Measurements from ENCODE around the gene MRPS9.

Gene MRPS9

DNA sequence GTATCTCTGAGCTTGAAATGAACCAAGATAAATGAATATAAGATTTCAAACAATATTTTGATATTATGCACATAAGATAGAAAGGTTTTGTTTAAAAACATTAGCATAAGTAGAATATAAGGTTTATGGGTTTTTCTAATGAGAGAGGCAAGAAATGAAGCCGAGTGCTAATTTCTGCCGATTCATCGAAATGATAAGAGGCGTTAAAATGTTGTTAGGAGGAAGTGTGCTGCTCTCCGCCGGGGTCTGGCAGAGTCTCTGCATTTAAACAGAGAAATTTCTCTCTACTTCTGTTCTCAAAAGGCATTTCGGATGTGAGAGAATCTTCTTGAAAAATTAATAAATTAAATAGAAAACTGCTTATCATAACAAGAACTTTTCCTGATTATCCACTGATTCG is 83.6 kb downstream of the MRPS9 start:
- DNase-seq (ENCODE audit: low spot score), result no peak

DNA sequence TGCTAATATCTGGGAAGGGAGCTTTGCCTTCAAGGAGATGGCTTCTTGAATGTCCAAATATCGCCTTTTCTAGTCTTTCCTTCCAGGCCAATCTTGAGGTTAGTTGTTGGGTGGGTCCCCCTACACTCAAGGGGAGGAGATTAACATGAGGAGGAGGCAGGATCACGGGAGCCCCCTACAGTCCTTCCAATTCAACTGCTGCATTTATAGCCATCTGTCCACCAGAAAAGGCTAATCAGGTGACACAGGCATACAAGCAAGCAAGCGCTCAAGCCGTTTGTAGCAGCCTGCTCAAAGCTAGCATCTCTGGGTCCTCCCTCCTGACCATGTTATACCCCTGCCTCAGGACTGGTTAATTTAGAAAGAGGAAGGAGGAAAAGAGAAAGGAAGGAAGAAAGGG is 87.6 kb downstream of the MRPS9 start:
- DNase-seq (ENCODE audit: low spot score), result peak; percentile 56

DNA sequence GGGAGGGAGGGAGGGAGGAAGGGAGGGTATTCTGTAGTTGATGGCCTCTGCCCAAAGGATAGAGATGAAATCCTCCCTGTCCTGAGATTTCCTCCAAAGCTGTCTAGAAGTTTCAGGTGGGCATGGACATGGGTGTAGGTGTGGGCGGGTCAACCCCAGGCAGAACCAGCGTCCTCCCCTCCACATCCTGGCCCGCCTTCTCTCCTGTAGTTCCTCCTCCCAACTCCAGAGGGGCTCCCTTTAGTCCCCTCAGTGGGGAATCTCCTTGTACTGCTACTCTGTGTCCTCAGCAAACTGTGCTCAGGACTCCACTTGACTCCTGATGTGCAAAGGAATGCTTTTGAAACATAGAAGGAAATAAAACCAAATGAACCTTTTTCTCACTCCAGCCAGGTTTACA is 88.1 kb downstream of the MRPS9 start:
- no peak for DNase-seq (ENCODE audit: low spot score)

DNA sequence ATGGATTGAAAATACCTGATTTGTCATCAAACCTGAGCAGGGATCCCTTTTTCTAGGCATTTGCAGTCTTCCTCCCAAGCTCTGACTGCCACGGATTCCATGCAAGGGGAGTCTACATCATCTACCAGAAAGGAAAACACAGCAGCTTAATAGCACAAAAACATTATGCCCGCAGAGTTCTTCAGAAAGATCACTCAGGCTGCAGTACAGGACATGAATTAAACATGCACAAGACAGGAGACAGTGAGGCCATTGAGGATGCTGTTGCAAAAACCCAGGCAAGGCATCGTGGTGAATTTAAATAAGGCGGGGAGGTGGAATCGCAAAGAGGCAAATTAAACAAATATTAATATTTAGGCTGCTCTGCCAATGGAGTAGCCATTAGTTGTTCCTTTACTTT is 88.5 kb downstream of the MRPS9 start:
- DNase-seq (ENCODE audit: low spot score), result no peak

DNA sequence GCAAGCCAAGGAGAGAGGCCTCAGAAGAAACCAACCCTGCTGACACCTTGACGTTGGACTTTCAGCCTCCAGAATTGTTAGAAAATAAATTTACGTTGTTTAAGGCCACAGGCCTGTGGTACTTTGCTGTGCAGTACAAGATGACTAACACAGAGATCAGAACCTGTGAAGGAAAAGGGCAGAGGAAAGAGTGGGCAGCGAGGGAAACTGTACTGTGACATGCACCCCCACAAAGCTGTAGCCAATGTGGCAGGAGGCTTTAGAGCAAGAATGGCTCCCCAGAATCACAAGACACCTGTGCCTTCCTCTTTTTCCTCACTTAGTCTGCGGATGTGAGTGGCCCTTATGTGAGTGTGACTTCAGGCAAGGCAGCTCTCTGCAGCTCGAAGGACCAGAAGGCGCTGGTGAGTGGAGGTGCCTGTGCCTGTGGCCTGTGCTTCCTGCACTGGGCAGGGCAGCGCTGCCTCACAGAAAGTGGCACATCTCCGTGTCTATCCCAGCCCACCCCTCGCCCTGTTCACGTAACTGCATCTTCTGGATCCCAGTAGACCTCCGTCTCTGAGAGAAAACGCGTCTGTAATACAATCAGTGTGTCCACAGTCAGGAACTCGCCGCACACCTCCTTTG is 89.5 kb downstream of the MRPS9 start:
- DNase-seq (ENCODE audit: low spot score), result no peak

DNA sequence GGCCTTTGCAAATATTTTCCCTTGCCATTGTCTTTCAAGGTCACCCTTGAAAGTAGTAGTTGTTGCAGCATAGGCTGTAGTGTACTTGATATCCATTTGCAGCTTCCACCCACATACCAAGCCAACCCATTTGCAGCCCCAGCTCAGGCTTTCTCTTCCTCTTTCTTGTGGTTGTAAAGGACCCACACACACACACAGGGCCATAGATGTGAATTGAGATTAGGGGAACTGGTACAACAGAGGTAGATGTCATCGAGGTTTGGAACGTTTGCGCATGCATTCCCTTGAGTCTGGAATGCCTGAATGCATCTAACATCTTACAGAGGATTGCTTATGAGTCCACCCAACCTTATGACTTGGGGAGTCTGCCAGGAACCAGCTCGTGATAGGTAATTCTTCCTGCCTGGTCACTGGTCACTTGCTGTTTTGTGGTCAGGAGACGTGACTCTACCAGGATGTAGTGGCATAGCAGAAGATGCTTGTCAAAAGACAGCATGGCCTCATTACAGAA is 91.9 kb downstream of the MRPS9 start:
- DNase-seq (ENCODE audit: low spot score), result no peak

DNA sequence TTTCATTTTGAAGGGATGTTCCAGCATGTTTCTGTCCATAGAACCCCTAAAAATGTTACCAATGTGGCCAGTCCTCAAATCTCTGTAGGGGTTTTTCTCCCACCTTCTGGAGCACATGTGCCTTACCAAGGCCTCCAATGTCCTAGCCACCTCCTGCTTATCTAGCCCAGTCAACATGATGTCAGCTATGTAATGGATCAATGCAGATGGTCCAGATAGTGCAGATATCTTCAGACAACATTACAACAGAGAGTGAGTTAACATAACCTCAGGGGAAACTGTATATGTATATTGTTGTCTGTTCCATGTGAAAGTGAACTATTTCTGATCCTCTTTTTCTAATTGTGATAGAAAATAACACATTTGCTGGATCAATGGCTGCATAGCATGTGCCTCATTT is 92.7 kb downstream of the MRPS9 start:
- no peak for DNase-seq (ENCODE audit: low spot score)

DNA sequence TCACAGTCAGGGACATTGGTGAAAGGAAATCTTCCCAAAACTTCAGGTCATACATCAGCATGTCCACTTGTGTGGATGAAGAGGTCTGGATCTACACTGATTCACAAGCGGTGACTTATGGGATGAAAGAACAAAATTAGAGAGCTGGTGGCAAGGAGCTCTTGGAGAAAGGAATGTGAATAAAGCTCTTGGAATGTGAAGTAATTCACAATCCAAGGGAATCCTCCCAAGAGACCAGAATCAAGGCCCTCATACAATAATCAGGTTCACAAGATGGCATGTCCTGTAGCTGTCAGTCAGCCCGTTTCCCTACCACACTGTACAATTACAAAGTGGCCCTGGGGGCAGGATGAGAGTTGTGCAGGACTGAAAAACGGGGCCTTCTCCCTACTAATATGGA is 96.2 kb downstream of the MRPS9 start:
- no peak for DNase-seq (ENCODE audit: low spot score)

DNA sequence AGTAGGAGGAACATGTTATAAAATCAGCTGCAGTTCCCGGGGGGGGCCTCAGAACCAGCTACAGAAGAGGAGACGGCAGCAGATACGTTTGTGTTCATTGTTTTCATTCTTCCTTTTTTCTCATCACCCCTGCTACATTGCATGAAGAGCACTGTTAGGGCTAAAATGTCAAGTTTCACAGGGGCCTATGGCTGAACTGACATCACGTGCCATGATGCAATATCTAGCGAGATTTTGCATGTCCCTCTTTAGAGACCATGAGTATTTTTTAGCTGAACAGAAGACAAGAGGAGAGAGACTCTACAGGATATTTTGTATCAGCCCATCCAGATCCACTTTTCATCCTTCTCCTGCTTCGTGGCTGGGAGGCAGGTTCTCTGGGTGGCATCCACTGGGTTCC is 97.6 kb downstream of the MRPS9 start:
- no peak for DNase-seq (ENCODE audit: low spot score)

DNA sequence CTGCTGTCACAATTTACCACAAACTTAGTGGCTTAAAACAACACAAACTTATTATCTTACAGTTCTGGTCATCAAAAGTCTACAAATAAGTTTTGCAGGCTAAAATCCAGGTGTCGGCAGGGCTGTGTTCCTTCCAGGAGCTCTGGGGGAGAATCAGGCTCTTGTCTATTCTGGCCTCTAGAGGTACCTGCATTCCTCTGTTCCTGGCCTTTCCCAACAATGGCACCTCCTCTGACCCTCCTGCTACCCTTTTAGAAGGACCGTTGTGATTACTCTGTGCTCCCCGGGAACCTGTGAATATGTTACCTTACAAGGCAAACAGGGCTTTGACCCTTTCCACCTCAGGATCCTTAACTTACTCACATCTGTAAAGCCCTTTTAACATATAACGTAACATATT is 98.5 kb downstream of the MRPS9 start:
- DNase-seq (ENCODE audit: low spot score), result no peak

DNA sequence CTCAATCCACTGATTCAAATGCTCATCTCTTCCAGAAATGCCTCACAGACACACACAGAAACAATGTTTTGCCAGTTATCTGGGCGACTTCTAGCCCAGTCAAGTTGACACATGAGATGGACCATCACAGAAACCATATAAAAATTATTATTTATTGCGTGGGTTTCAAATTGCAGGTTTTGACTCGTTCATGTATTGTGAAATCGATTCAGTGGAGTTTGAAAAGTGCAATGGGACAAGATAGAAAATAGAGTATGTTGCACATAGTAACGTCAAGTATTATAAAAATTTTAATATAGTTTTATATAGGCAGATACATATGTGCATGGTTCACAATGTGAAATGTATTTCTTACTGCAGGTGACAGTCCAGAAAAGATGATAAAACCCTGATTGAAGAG is 100.8 kb downstream of the MRPS9 start:
- DNase-seq (ENCODE audit: low spot score), result no peak

DNA sequence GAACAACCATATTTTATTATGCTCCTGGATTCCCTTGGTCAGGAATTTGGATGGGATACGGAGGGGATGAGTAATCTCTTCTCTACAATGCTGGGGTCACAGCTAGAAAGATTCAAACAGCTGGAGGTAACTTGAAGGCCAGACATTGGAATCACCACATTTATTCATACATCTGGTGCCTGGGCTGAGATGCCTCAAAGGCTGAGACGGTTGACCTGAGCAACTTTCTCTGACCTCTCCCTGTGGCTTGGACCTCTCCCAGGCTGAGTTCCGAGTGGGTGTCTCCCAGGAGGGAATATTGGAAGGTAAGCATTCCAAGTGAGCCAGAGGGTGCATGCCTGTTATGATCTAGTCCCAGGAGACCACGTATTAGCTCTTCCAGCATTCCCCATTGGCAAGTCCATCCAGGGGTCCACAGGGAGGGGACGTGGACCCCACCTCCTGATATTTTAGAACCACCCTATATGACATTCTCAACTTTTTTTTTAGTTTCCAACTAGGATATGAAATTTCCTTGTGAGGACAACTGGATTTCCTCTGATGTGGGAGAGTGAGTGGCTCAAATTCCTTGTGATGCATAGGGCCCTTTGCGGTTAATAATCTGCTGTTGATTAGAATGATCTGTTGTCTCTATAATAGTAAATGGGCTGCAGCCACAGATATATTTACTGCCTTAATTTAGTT is 101.8 kb downstream of the MRPS9 start:
- no peak for DNase-seq (ENCODE audit: low spot score)

DNA sequence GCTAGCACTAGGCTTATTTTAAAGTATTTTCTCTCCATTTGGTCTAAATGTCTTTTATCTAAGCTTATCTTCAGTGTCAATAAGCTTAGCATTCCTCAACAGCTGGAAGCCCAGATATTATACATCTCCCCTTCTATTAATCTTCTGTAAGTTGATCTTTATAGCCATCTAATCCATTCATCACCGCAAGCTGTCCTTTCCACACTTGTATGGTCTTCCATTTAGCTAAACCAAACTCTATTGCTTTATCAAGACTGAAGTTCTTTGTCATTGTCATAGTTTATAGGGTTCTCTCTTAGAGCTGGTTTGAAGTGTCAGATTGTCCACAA is 102.3 kb downstream of the MRPS9 start:
- DNase-seq (ENCODE audit: low spot score), result no peak

DNA sequence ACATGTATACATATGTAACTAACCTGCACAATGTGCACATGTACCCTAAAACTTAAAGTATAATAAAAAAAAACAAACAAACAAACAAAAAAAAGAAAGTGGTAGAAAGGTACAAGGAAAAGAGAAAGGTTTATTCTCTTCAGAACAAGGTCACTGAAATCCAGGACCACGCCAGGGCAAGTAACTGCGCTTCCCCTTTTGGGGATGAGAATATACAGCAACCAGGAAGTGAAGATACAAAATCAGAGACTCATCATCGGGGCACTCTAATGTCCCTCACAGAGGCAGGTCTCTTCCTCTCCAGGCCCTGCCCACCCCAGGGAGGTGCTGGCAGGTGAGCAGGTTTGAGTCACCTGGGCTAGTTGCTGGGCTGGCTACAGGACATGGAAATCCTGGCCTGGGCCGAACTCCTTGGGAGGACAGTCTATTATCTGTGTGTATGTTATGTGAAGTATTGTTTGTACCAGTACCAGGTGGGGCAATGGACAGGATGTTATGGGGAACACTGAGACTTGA is 103.3 kb downstream of the MRPS9 start:
- DNase-seq (ENCODE audit: low spot score), result no peak

DNA sequence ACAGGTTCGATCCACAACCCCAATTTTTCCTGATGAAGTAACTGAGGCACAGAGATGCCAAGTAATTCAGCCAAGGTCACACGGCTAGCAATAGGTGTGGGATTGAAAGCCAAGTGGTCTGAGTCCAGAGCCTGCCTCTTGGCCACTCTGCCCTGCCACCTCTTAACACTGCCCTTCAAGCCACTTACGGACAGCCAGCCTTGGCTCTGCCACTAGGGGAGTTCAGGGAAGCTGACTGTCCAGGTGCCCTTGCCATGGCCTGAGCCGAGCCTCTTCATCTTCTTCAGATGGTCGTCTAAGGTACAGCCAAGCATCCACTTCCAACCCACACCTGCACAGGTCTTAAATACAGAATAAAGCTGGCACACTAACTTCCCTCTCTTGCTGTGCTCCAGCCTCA is 104.4 kb downstream of the MRPS9 start:
- no peak for DNase-seq (ENCODE audit: low spot score)

DNA sequence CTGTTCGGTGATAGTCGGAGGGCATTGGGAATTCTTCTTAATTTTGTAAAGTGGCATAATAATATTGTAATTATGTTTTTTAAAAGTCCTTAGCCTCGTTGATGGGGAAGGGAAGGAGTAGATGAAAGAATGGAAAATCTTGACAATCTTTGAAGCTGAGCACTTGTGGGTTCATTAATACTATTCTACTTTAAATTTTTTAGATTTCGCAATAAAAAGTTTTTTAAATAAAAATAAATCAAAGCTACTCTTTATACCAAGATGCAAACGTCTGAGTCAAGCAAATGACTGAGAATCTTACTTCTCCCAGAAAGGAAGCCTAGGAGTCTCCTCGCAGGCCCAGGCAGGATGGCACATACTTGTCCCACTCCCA is 105.2 kb downstream of the MRPS9 start:
- DNase-seq (ENCODE audit: low spot score), result no peak

DNA sequence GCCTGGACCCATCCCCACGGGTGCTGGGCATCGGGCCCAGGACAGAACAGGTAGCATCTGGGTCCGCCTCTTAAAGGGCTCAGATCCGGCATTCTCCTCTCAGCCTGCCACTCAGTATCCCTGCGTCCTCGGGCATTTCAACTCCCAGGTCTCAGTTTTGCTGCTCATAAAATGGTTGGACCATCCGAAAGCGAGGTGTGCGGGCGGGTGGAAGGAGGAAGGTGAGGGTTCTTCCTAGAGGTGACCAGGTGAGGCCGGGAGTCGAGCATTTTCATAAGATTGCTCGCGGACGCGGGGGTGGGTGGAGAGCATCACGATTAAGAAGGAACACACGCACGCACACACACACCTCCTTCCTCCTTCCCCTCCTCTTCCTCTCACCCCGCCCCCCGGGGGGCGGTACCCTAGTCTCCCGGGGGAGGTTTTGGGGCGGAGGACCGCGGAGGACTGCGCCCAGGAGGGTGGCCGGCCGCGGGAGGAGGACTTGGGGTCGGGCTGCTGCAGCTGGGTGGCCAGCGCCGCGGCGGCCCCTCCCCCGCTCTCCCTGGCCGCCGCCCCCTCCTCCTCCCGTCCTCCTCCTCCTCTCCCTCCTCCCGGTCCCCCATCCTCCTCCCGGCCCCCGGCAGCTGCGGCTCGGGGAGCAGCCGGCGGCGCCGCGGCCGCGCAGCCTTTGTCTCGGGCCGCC is 105.7 kb downstream of the MRPS9 start:
- DNase-seq (ENCODE audit: low spot score), result peak; percentile 89

DNA sequence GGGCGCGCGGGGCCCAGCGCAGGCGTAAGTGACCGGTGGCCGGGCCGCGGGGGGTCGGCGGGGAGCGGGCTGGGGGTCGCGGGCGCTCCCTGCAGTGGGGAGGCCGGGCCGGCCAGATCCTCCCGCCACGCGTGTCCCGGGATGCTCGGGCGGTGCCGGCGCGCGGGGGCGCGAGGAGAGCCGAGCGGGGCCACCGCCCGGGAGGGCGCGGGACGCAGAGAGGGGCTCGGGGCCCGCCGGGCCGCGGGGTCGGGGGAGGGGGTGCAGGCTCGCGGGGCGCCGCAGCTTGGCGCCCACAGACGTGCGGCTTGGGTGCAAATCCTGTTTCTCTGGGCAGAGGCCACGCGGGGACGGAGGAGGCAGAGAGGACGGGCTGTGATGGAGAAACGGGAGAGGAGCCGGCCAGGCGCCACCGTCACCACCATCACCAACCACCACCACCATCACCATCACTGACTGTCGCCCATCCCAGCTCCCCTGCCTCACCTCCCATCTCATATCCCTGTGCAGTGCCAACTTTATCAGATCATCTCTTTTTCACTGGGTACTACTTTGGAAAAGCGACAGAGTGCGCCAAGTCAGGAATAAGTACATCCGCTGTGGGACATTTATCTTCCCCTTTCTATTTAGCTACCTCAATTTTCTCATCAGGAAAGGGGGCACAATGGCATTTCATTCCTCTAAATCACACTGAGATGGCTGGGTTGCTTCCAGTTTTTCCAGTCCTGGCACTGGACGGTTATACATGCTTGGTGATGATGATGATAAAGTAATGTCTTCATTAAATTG is 106.5 kb downstream of the MRPS9 start:
- no peak for DNase-seq (ENCODE audit: low spot score)

DNA sequence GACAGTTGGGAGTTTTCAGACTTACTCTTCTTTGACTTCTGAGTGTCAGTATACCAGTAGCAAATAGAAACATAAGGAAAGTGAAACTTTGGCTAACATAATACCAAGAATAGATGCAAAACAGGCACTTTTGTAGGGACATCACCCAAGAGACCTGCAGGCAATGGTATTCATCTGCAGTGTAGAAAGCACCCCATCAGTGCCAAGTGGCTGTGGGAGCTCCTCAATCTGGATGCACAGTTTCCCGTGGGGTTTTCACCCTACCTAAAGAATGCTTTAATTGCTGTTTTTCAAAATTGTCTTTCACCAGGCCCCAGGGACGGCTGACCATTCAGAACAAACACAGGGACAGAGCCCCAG is 107.1 kb downstream of the MRPS9 start:
- no peak for DNase-seq (ENCODE audit: low spot score)

DNA sequence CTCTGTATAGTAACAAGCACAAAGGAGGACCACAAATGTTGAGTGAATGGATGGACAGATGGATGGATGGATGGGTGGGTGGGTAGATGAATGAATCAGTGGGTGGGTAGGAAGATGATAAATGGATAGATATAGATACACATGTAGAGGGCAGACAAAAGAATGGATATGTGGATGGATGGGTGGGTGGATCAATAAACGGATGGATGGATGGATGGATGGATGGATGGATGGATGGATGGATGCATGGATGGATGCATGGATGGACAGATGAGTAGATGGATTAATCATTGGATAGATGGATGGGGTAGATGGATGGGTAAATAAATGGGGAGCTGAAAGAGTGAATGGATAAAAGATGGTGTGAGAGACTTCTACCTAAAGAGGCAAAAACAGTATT is 111.4 kb downstream of the MRPS9 start:
- DNase-seq (ENCODE audit: low spot score), result no peak

Measured in iPS-NIHi11 (cell line).